Lower leg skin (tissue), 3 donors: ENCODE measurements around the gene STARD9.

Source experiments
- POLR2A ChIP-seq, 2 donors: fragments of 450-650 bp; IDR thresholded peaks; one replicate each; pipeline ENCODE4 v1.6.1; 2016 to 2017; ENCODE audit warnings: antibody characterized with exemption in 2 of 2, mild to moderate bottlenecking in 1 of 2, moderate library complexity in 1 of 2
- TF ChIP-seq, protein P1 (sequence below), 3 donors: fragments of 450-650 bp; IDR thresholded peaks; one replicate each; pipeline ENCODE4 v1.5.1; 2016; ENCODE audit warnings: antibody characterized with exemption in 3 of 3, mild to moderate bottlenecking in 3 of 3, moderate library complexity in 2 of 3

DNA sequence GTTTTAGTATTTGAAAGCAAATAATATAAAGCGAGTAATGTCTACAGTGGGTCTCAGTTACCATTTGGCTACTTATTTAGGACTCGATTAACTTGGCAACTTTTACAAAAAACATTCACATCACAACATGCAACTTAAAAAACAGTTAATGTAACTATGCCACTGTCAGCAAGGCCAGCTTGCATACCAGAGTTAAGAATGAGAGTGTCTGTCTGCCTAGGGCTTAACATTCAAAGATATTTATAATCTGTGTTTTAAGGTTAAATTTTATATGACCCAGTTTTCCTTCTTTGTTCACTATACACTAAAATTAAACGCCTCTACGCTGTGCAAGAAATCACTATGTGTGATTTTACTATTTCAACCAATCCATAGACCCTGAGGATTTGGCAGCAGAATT lies 166.7 kb downstream of the STARD9 start:
- TF ChIP-seq, protein P1, sequence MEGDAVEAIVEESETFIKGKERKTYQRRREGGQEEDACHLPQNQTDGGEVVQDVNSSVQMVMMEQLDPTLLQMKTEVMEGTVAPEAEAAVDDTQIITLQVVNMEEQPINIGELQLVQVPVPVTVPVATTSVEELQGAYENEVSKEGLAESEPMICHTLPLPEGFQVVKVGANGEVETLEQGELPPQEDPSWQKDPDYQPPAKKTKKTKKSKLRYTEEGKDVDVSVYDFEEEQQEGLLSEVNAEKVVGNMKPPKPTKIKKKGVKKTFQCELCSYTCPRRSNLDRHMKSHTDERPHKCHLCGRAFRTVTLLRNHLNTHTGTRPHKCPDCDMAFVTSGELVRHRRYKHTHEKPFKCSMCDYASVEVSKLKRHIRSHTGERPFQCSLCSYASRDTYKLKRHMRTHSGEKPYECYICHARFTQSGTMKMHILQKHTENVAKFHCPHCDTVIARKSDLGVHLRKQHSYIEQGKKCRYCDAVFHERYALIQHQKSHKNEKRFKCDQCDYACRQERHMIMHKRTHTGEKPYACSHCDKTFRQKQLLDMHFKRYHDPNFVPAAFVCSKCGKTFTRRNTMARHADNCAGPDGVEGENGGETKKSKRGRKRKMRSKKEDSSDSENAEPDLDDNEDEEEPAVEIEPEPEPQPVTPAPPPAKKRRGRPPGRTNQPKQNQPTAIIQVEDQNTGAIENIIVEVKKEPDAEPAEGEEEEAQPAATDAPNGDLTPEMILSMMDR (IDR thresholded peaks at IDR 0.05) = no peak
- TF ChIP-seq POLR2A (IDR thresholded peaks at IDR 0.05) = no peak
